Spleen (tissue), 11 donors: ENCODE results near the gene ATP10A. TPM values are rescaled to one million over a fixed set of nuclear protein-coding genes. Genes with fewer than 3 reads are reported as not detected.

Source experiments
- DNase-seq: peaks from one replicate; pipeline ENCODE4 v3.0.0-alpha.2; 2020
- H3K27ac ChIP-seq, 8 donors: fragments of 200-600 bp; sonication (generic) in 7 of 8; 1 replicate in 4 of 8; 2 replicates in 4 of 8; pipeline versions ENCODE4 v1.5.0 to v1.8.0; 2016 to 2021; ENCODE audit warnings: inconsistent platforms in 4 of 8, mild to moderate bottlenecking in 4 of 8, moderate library complexity in 1 of 8
- H3K27me3 ChIP-seq, 7 donors: fragments of 200-600 bp; sonication (generic) in 6 of 7; replicated peaks in 1 of 7; 1 replicate in 4 of 7; 2 replicates in 3 of 7; pipeline versions ENCODE4 v1.5.0 to v1.8.0; 2016 to 2021; ENCODE audit warnings: inconsistent platforms in 3 of 7, mild to moderate bottlenecking in 1 of 7
- H3K36me3 ChIP-seq, 6 donors: fragments of 200-600 bp; sonication (generic) in 5 of 6; 1 replicate in 4 of 6; 2 replicates in 2 of 6; pipeline versions ENCODE4 v1.5.0 to v1.8.0; 2016 to 2021; ENCODE audit warnings: inconsistent platforms in 2 of 6
- H3K4me1 ChIP-seq, 6 donors: fragments of 200-600 bp; sonication (generic) in 5 of 6; 1 replicate in 3 of 6; 2 replicates in 3 of 6; pipeline versions ENCODE4 v1.5.0 to v1.8.0; 2016 to 2021; ENCODE audit warnings: inconsistent platforms in 3 of 6
- H3K4me3 ChIP-seq, 8 donors: fragments of 200-600 bp; sonication (generic) in 7 of 8; 1 replicate in 4 of 8; 2 replicates in 4 of 8; pipeline versions ENCODE4 v1.5.0 to v1.8.0; 2016 to 2021; ENCODE audit warnings: inconsistent platforms in 4 of 8, mild to moderate bottlenecking in 4 of 8, moderate library complexity in 2 of 8
- H3K9me3 ChIP-seq, 8 donors: fragments of 200-600 bp; sonication (generic) in 7 of 8; 1 replicate in 4 of 8; 2 replicates in 4 of 8; pipeline versions ENCODE4 v1.5.0 to v1.8.0; 2016 to 2021; ENCODE audit warnings: inconsistent platforms in 4 of 8
- CTCF ChIP-seq, 11 experiments: fragments of 200-600 bp in 7 of 11; fragments of 450-650 bp in 4 of 11; sonication (generic) in 4 of 11; IDR thresholded peaks in 8 of 11; conservative IDR thresholded peaks in 3 of 11; 1 replicate in 7 of 11; 2 replicates in 4 of 11; pipeline versions ENCODE4 v1.4.0 to v1.8.0; 2016 to 2021; ENCODE audit warnings: antibody characterized with exemption in 11 of 11, inconsistent platforms in 4 of 11, mild to moderate bottlenecking in 1 of 11
- POLR2A ChIP-seq, 3 donors: fragments of 450-650 bp; IDR thresholded peaks; one replicate each; pipeline ENCODE4 v1.5.1; 2017; ENCODE audit warnings: antibody characterized with exemption in 3 of 3, mild to moderate bottlenecking in 1 of 3
- POLR2AphosphoS5 ChIP-seq, 3 donors: sonication (generic); formaldehyde crosslinking; IDR thresholded peaks; one replicate each; pipeline ENCODE4 v1.5.1; 2017; ENCODE audit warnings: antibody characterized with exemption in 3 of 3
- WGBS, 5 donors: extraction: QIAGEN DNeasy Blood & Tissue Kit in 3 of 5; methylation state at CpG; one replicate each; pipeline versions ENCODE4 v1.1.5 to v1.1.7; 2013 to 2018; 5-methylcytosine and 5-hydroxymethylcytosine counted together
- intact Hi-C: fragments of 100-400 bp; cut with DNase I; formaldehyde crosslinking; loops from one replicate; pipeline ENCODE4 v1.15.0; 2023; ENCODE audit warnings: low total_unique reads
- polyA plus RNA-seq, 3 donors: library from polyadenylated mRNA; stranded (reverse); fragments of 200-250 nt; gene quantifications; one replicate each; pipeline ENCODE4 v1.2.1, GENCODE V29; 2013
- total RNA-seq, 7 donors: library from RNA; depleted of rRNA in 3 of 7; stranded (reverse); fragments of >200 nt in 3 of 7; fragmentation: NEBNext Ultra II Directional in 4 of 7; extraction: Animal tissue kit (Norgen Biotek cat#: 25700) in 4 of 7; gene quantifications; one replicate each; pipeline versions ENCODE4 v1.1.0 to v1.2.1, GENCODE V29; 2016 to 2021
- donor health status: healthy with polysubstance abuse.
- donor health status: DM: no; HTN: no; CAD: no; lungs with moderate emphysema.
- donor health status: DM: no; HTN: no; CAD: no.
- donor health status: Bipolar disorder and iron deficiency.
- donor health status: healthy.
- donor health status: DM: no; HTN: no; CAD: no.
- donor health status: DM: yes; HTN: yes; CAD: no.

Gene ATP10A
- total and polyA plus RNA-seq, 10 donors, result 0.54 to 8.6 (median 2.7) TPM

- TF ChIP-seq POLR2A (IDR thresholded peaks at IDR 0.05) (no peak), CTCF (IDR thresholded peaks at IDR 0.05 in 8 of 11, conservative IDR thresholded peaks at IDR 0.05 in 3 of 11) (no peak), POLR2AphosphoS5 (IDR thresholded peaks at IDR 0.05) (no peak)
- DNase-seq, result no peak
- H3K27ac ChIP-seq, result no peak overlapping the region
These were observed 80.0 kb downstream of the ATP10A start for GRCh38 chr15:25783134-25783533.

GRCh38 chr15:25780479-25781255 is 82.5 kb downstream of the ATP10A start:
- DNase-seq, result no peak
- no peak overlapping the region for H3K27ac ChIP-seq
- intact Hi-C loops, result no loop called here
- 88 to 94% (median 92%) methylated on average over 28 of the region's 28 CpGs for WGBS, 5 donors
- no peak for TF ChIP-seq POLR2A (IDR thresholded peaks at IDR 0.05)
- no peak for TF ChIP-seq CTCF (IDR thresholded peaks at IDR 0.05 in 8 of 11, conservative IDR thresholded peaks at IDR 0.05 in 3 of 11)
- TF ChIP-seq POLR2AphosphoS5 (IDR thresholded peaks at IDR 0.05), result no peak
- H3K27me3 ChIP-seq, result no peaks in the 10 kb centered on the region
- H3K36me3 ChIP-seq, result no peaks in the 10 kb centered on the region
- H3K4me1 ChIP-seq, result peaks cover 0 to 25% (median 0%) of the 10 kb centered on the region in 6 donors
- H3K4me3 ChIP-seq, result no peak overlapping the region
- no peaks in the 10 kb centered on the region for H3K9me3 ChIP-seq

More at GRCh38 chr15:25783134-25783533, 80.0 kb downstream of the ATP10A start:
- H3K27me3 ChIP-seq, result peaks cover 0 to 1% (median 0%) of the 10 kb centered on the region in 7 donors
- H3K36me3 ChIP-seq, result no peaks in the 10 kb centered on the region
- H3K9me3 ChIP-seq, result no peaks in the 10 kb centered on the region
- H3K4me3 ChIP-seq, result no peak overlapping the region
- H3K4me1 ChIP-seq, result peaks cover 0 to 26% (median 3%) of the 10 kb centered on the region in 6 donors
- intact Hi-C loops, result no loop called here
- 83 to 98% (median 93%) methylated on average over 3 of the region's 3 CpGs for WGBS, 5 donors

DNA sequence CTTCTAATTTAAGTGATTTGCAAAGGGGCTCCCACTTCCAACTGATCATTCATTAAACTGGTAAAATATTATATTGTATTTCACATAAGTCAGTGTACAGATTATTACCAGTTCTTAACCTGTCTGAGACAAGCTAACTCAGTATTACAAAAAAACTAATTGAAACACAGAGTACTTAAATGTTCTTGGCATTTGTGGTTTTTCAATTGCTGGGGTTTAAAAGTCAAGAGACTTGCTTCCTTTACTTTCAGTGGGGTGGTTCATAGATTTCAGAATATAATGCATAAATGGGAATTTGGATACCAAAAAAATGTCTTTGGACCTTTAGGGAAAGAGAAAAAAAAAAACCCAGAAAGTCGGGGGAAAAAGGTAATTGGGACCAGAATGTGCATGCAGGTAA is 85.0 kb downstream of the ATP10A start:
- intact Hi-C loops, result no loop called here
- WGBS, 5 donors, result 52 to 63% (median 63%) methylated on average over 1 of the region's 1 CpG
- no peaks in the 10 kb centered on the region for H3K9me3 ChIP-seq
- H3K4me3 ChIP-seq, result no peak overlapping the region
- peaks cover 0 to 21% (median 0%) of the 10 kb centered on the region in 6 donors for H3K4me1 ChIP-seq
- no peak for DNase-seq
- H3K36me3 ChIP-seq, result no peaks in the 10 kb centered on the region
- no peak for TF ChIP-seq CTCF (IDR thresholded peaks at IDR 0.05 in 8 of 11, conservative IDR thresholded peaks at IDR 0.05 in 3 of 11)
- no peak for TF ChIP-seq POLR2A (IDR thresholded peaks at IDR 0.05)
- no peak for TF ChIP-seq POLR2AphosphoS5 (IDR thresholded peaks at IDR 0.05)
- no peaks in the 10 kb centered on the region for H3K27me3 ChIP-seq
- no peak overlapping the region for H3K27ac ChIP-seq

DNA sequence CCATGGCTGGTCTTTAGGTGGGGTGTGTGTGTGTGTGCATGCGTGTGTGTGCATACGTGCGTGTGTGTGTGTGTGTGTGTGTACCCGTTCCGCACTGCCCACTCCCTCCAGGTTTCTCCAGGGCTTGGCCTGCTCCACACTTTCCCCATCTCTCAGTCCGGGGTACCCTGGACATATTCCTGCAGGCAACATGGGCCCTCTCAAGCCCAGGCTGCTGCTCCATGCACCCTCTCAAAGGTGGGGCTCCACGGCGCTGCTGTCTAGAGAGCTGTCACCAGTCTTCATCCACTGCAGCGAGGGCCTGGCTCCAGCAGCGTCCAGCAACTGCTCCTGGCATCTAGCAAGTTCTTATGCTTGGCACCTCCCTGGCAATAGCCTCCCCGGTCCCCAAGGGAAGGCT is 86.1 kb downstream of the ATP10A start:
- H3K27me3 ChIP-seq, result no peaks in the 10 kb centered on the region
- TF ChIP-seq POLR2A (IDR thresholded peaks at IDR 0.05), result no peak
- TF ChIP-seq CTCF (IDR thresholded peaks at IDR 0.05 in 8 of 11, conservative IDR thresholded peaks at IDR 0.05 in 3 of 11), result no peak
- TF ChIP-seq POLR2AphosphoS5 (IDR thresholded peaks at IDR 0.05), result no peak
- intact Hi-C loops, result no loop called here
- 82 to 96% (median 84%) methylated on average over 7 to 11 of the region's 11 CpGs for WGBS, 5 donors
- H3K9me3 ChIP-seq, result no peaks in the 10 kb centered on the region
- DNase-seq, result no peak
- H3K27ac ChIP-seq, result no peak overlapping the region
- no peaks in the 10 kb centered on the region for H3K36me3 ChIP-seq
- peaks cover 0 to 21% (median 0%) of the 10 kb centered on the region in 6 donors for H3K4me1 ChIP-seq
- no peak overlapping the region for H3K4me3 ChIP-seq
